ENCODE results near the gene CPLANE2. TPM values are rescaled to one million over a fixed set of nuclear protein-coding genes. Genes with fewer than 3 reads are reported as not detected.
A peak's percentile ranks its signal among the peaks of the same experiment; 100 is the strongest.

CPLANE2 gene
- total RNA-seq, 2 experiments from 2014 or later: 1.2 to 1.4 TPM

DNA sequence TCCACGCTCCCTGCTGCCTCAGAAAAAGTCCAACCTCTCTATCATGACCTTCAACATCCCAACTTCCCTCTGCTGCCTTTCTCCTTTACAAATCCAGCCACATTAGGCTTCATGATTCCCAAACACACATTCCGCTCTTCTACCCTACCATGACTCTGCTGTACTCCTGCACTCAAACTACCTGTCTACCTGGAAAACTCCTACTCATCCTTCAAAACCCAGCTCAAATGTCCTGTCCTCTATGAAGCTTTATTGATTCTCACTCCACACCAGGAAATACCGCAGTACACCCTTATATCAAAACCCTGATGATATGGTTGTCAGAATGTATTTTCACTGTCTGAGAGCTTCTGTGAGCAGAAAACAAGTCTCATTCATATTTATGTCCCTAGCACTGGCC lies 33.4 kb downstream of the CPLANE2 start:
- DNase-seq (no peak), ATAC-seq (no peak)
- Mint-ChIP-seq H3K9me3 (no peaks in the 10 kb centered on the region), H3K27me3 (no peaks in the 10 kb centered on the region), H3K27ac (no peak overlapping the region), H3K4me1 (ENCODE audit: low read depth) (peaks cover 9% of the 10 kb centered on the region), H3K36me3 (ENCODE audit: low read depth) (peaks cover 4% of the 10 kb centered on the region), H3K4me3 (no peak overlapping the region)
- CTCF ChIA-PET: interaction anchor here (1.0 to 3.6 kb wide), 6 partner anchors 14 to 193 kb away, joined by 3 to 23 read pairs (median 4); no protein-coding TSS in a partner anchor
- intact Hi-C loops (cut with micrococcal nuclease): no loop called here
- TF ChIP-seq, protein P1, sequence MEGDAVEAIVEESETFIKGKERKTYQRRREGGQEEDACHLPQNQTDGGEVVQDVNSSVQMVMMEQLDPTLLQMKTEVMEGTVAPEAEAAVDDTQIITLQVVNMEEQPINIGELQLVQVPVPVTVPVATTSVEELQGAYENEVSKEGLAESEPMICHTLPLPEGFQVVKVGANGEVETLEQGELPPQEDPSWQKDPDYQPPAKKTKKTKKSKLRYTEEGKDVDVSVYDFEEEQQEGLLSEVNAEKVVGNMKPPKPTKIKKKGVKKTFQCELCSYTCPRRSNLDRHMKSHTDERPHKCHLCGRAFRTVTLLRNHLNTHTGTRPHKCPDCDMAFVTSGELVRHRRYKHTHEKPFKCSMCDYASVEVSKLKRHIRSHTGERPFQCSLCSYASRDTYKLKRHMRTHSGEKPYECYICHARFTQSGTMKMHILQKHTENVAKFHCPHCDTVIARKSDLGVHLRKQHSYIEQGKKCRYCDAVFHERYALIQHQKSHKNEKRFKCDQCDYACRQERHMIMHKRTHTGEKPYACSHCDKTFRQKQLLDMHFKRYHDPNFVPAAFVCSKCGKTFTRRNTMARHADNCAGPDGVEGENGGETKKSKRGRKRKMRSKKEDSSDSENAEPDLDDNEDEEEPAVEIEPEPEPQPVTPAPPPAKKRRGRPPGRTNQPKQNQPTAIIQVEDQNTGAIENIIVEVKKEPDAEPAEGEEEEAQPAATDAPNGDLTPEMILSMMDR (IDR thresholded peaks at IDR 0.05): no peak
- POLR2A ChIA-PET: no interaction called here

DNA sequence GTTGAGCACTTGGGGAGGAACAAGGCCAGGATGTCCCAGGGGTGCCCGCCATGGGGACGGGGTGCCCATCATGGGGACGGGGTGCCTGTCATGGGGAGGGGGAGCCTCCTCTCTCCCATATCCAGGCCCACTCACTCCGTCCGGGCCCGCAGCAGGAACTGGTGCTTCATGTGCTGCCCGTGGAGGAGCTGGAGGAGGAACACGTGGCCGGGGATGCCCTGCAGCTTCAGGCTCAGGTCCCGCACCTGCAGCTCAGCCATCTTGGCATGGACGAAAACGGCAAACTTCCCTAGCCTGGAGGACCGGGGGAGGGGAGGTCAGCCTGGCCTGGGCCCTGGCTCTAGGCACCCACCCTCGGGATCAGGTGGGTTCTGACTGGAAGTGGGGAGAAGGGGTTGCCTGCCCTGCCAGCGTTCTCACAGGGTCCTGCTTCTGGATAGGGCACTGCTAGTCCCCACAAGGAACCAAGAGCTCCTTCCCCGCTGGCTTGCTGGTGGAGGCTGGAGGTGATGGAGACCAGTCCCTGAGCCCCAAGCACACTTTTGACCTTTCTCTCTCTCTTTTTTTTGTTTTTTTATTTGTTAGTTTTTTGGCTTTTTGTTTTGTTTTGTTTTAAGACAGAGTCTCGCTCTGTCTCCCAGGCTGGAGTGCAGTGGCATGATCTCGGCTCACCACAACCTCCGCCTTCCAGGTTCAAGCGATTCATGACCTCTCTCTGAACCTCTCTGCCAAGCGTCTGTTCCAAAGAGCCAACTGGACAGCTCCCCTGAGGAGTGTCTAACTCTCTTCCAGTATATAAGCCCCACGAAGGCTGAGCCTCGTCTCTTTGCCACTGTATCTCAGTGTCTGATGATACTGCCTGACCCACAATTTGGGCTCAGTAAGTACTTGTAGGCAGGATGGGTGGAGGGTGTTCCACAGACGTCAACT lies 34.4 kb downstream of the CPLANE2 start:
- H3K4me3 Mint-ChIP-seq: no peak overlapping the region
- no peaks in the 10 kb centered on the region for H3K27me3 Mint-ChIP-seq
- DNase-seq: no peak
- H3K9me3 Mint-ChIP-seq: no peaks in the 10 kb centered on the region
- H3K36me3 Mint-ChIP-seq (ENCODE audit: low read depth): peaks cover 4% of the 10 kb centered on the region
- CTCF ChIA-PET: interaction anchor here (1.7 to 2.1 kb wide), 2 partner anchors 120 to 122 kb away, joined by 4 to 6 read pairs; no protein-coding TSS in a partner anchor
- no peak overlapping the region for H3K27ac Mint-ChIP-seq
- POLR2A ChIA-PET: interaction anchor here (0.7 kb wide), 1 partner anchor 15 kb away, joined by 3 read pairs; no protein-coding TSS in a partner anchor
- no peak for ATAC-seq
- H3K4me1 Mint-ChIP-seq (ENCODE audit: low read depth): peaks cover 10% of the 10 kb centered on the region
- TF ChIP-seq, protein P1 (IDR thresholded peaks at IDR 0.05): no peak
- intact Hi-C loops (cut with micrococcal nuclease): no loop called here

DNA sequence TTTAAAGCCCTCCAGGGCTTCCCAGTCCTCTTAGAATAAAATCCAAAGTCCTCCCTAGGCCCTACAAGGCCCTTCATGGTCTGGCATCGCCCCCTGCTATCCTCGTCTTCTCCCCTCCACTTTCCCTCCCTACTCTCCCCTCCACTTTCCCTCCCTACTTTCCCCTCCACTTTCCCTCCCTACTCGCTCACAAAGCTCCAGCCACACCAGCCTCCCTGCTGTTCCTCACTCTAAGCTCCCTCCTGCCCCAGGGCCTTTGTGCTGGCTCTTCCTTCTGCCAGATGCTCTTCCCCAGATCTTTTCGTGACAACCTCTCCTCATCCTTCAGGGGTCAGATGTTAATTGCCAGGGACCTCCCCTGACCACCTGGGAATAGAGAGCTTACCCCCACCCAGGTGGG lies 37.3 kb downstream of the CPLANE2 start:
- Mint-ChIP-seq H3K4me1 (ENCODE audit: low read depth) (peaks cover 6% of the 10 kb centered on the region), H3K36me3 (ENCODE audit: low read depth) (peaks cover 4% of the 10 kb centered on the region), H3K27me3 (no peaks in the 10 kb centered on the region), H3K27ac (peak overlapping the region; percentile 5), H3K9me3 (no peaks in the 10 kb centered on the region), H3K4me3 (no peak overlapping the region)
- TF ChIP-seq, protein P1 (IDR thresholded peaks at IDR 0.05): no peak
- DNase-seq (no peak), ATAC-seq (no peak)
- intact Hi-C loops (cut with micrococcal nuclease): no loop called here
- POLR2A ChIA-PET: no interaction called here
- CTCF ChIA-PET: interaction anchor here (0.9 to 1.4 kb wide), 3 partner anchors 11 to 120 kb away, joined by 3 to 5 read pairs (median 4); partner anchors contain the start of gene CPLANE2

DNA sequence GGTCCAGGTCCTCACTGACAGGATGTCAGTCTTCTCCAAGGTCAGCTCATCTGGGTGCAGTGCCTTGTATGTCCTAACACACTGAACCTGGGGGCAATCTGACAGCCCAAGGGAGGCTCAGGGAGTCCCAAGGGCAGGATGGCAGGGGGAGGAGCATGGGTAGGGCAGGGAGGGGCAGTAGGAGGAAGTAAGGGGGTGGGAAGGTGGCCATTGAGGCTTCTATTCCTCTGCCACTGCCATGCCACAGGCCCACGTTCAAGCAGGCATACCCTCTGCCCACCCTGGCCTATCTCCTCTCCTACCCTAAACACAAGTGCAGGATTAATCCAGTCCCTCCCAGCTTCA lies 37.9 kb downstream of the CPLANE2 start:
- peaks cover 3% of the 10 kb centered on the region for H3K36me3 Mint-ChIP-seq (ENCODE audit: low read depth)
- peaks cover 6% of the 10 kb centered on the region for H3K4me1 Mint-ChIP-seq (ENCODE audit: low read depth)
- H3K9me3 Mint-ChIP-seq: no peaks in the 10 kb centered on the region
- CTCF ChIA-PET: interaction anchor here (0.9 to 1.4 kb wide), 3 partner anchors 10 to 116 kb away, joined by 3 to 5 read pairs (median 4); partner anchors contain the start of gene CPLANE2
- POLR2A ChIA-PET: no interaction called here
- ATAC-seq: peak; percentile 56
- intact Hi-C loops (cut with micrococcal nuclease): no loop called here
- TF ChIP-seq, protein P1 (IDR thresholded peaks at IDR 0.05): no peak
- no peak for DNase-seq
- no peak overlapping the region for H3K27ac Mint-ChIP-seq
- no peaks in the 10 kb centered on the region for H3K27me3 Mint-ChIP-seq
- no peak overlapping the region for H3K4me3 Mint-ChIP-seq

Measured in activated CD8-positive, alpha-beta T cell treated with anti-CD3 and anti-CD28 coated beads for 36 hours (primary cell).